ENCODE data around the gene TRMT61A. TPM values are rescaled to one million over a fixed set of nuclear protein-coding genes. Genes with fewer than 3 reads are reported as not detected.

TRMT61A gene
- polyA plus RNA-seq, 1 of the 3 experiments (the other 2 are of a cell fraction), result 15.8 TPM

GRCh38 chr14:103489621-103490020 is 39.4 kb upstream of the TRMT61A start:
- H3K4me3 ChIP-seq (ENCODE audit: low read depth in 2 of 2, low read length in 1 of 2), result no peak overlapping the region
- H3K36me3 ChIP-seq (replicated peaks in 1 of 2; ENCODE audit: control insufficient read depth in 1 of 2, insufficient read depth in 2 of 2, low read length in 1 of 2), result peaks cover 40 to 44% of the 10 kb centered on the region in 2 experiments
- H4K20me1 ChIP-seq (ENCODE audit: insufficient read depth), result no peaks in the 10 kb centered on the region
- TF ChIP-seq FOXJ3 (CRISPR knock-in tag; IDR thresholded peaks at IDR 0.05), result no peak
- TF ChIP-seq TCF12 (IDR thresholded peaks at IDR 0.05), result no peak
- no peak for TF ChIP-seq MXI1 (IDR thresholded peaks at IDR 0.05; ENCODE audit: low read depth, low read length)
- TF ChIP-seq GATA2 (CRISPR knock-in tag; IDR thresholded peaks at IDR 0.05), result no peak
- TF ChIP-seq SMC3 (IDR thresholded peaks at IDR 0.05; ENCODE audit: low read depth, low read length), result no peak
- no peak for TF ChIP-seq CTCF (IDR thresholded peaks at IDR 0.05)
- TF ChIP-seq POLR2AphosphoS5 (IDR thresholded peaks at IDR 0.05; ENCODE audit: low read depth, low read length), result no peak
- no peak for TF ChIP-seq ELF1 (IDR thresholded peaks at IDR 0.05)
- TF ChIP-seq RFX5 (IDR thresholded peaks at IDR 0.05; ENCODE audit: low read length), result no peak
- no peak for TF ChIP-seq RCOR1 (IDR thresholded peaks at IDR 0.05; ENCODE audit: low read length)
- no peak for TF ChIP-seq PBX3 (IDR thresholded peaks at IDR 0.05)
- no peak for TF ChIP-seq ZBTB33 (IDR thresholded peaks at IDR 0.05; ENCODE audit: borderline replicate concordance, low read depth)
- no peak for TF ChIP-seq CHD2 (IDR thresholded peaks at IDR 0.05; ENCODE audit: low read length, partially characterized antibody)
- no peak for TF ChIP-seq JUND (IDR thresholded peaks at IDR 0.05)
- H3K4me1 ChIP-seq (ENCODE audit: control insufficient read depth in 1 of 2, insufficient read depth in 2 of 2, low read depth in 1 of 2, low read length in 1 of 2), result peaks cover 0 to 4% of the 10 kb centered on the region in 2 experiments; a peak in 1 of 4 replicates
- H3K9me3 ChIP-seq, result no peaks in the 10 kb centered on the region
- no peaks in the 10 kb centered on the region for H3K79me2 ChIP-seq (ENCODE audit: insufficient read depth)
- no peak for DNase-seq
- no peak overlapping the region for H3K4me2 ChIP-seq
- H3K9me2 ChIP-seq, result no peaks in the 10 kb centered on the region
- ChIA-PET CTCF (interaction anchor here (0.6 to 4.3 kb wide), 4 partner anchors 10 to 29 kb away, joined by 3 to 37 read pairs (median 8); no protein-coding TSS in a partner anchor), POLR2A (no interaction called here)
- H3K9ac ChIP-seq, result no peak overlapping the region
- 97% methylated on average over 2 of the region's 2 CpGs for WGBS (ENCODE audit: low lambda C conversion rate)
- no peak overlapping the region for H2AFZ ChIP-seq (ENCODE audit: low read depth)
- no peak overlapping the region for H3K27ac ChIP-seq (ENCODE audit: low read depth in 2 of 2, low read length in 1 of 2)
- no peaks in the 10 kb centered on the region for H3K27me3 ChIP-seq (ENCODE audit: insufficient read depth)
- peaks cover 16% of the 10 kb centered on the region for H3F3A ChIP-seq (replicated peaks; ENCODE audit: insufficient read depth)

- H3K4me1 ChIP-seq (ENCODE audit: control insufficient read depth in 1 of 2, insufficient read depth in 2 of 2, low read depth in 1 of 2, low read length in 1 of 2), result peaks cover 0 to 4% of the 10 kb centered on the region in 2 experiments; a peak in 1 of 4 replicates
- peaks cover 16% of the 10 kb centered on the region for H3F3A ChIP-seq (replicated peaks; ENCODE audit: insufficient read depth)
- WGBS (ENCODE audit: low lambda C conversion rate), result 96% methylated on average over 10 of the region's 10 CpGs
- H4K20me1 ChIP-seq (ENCODE audit: insufficient read depth), result no peaks in the 10 kb centered on the region
- no peaks in the 10 kb centered on the region for H3K27me3 ChIP-seq (ENCODE audit: insufficient read depth)
- no peaks in the 10 kb centered on the region for H3K9me2 ChIP-seq
- H2AFZ ChIP-seq (ENCODE audit: low read depth), result no peak overlapping the region
- ChIA-PET POLR2A (no interaction called here), CTCF (interaction anchor here (1.0 to 1.5 kb wide), 4 partner anchors 8 to 101 kb away, joined by 3 to 8 read pairs (median 4); no protein-coding TSS in a partner anchor)
- H3K36me3 ChIP-seq (replicated peaks in 1 of 2; ENCODE audit: control insufficient read depth in 1 of 2, insufficient read depth in 2 of 2, low read length in 1 of 2), result peaks cover 43 to 48% of the 10 kb centered on the region in 2 experiments
- no peak overlapping the region for H3K27ac ChIP-seq (ENCODE audit: low read depth in 2 of 2, low read length in 1 of 2)
- no peak overlapping the region for H3K9ac ChIP-seq
- no peak overlapping the region for H3K4me2 ChIP-seq
- H3K79me2 ChIP-seq (ENCODE audit: insufficient read depth), result no peaks in the 10 kb centered on the region
- no peaks in the 10 kb centered on the region for H3K9me3 ChIP-seq
- H3K4me3 ChIP-seq (ENCODE audit: low read depth in 2 of 2, low read length in 1 of 2), result no peak overlapping the region
- DNase-seq, result no peak
- TF ChIP-seq TEAD4 (IDR thresholded peaks at IDR 0.05; ENCODE audit: borderline replicate concordance, insufficient read depth) (no peak), GATA2 (CRISPR knock-in tag; IDR thresholded peaks at IDR 0.05) (no peak), REST (IDR thresholded peaks at IDR 0.05; ENCODE audit: low read depth, low read length) (no peak), TCF12 (IDR thresholded peaks at IDR 0.05) (no peak), JUND (IDR thresholded peaks at IDR 0.05) (no peak), NFIC (IDR thresholded peaks at IDR 0.05; ENCODE audit: borderline replicate concordance) (no peak), CHD2 (IDR thresholded peaks at IDR 0.05; ENCODE audit: low read length, partially characterized antibody) (no peak), RFX5 (IDR thresholded peaks at IDR 0.05; ENCODE audit: low read length) (no peak), SMC3 (IDR thresholded peaks at IDR 0.05; ENCODE audit: low read depth, low read length) (no peak), MXI1 (IDR thresholded peaks at IDR 0.05; ENCODE audit: low read depth, low read length) (no peak), MEF2A (IDR thresholded peaks at IDR 0.05; ENCODE audit: borderline replicate concordance, low read depth) (no peak), SIN3A (IDR thresholded peaks at IDR 0.05; ENCODE audit: borderline replicate concordance, low read depth, low read length) (no peak)
Observed at GRCh38 chr14:103491691-103492090, 37.3 kb upstream of the TRMT61A start.

Measured in SK-N-SH (cell line).